DMS53 treated with DMSO at 0.1 percent for 48 hours (cell line): Measurements from ENCODE around the gene MROH2A.

Source experiments
- DNase-seq: peaks from one replicate; lab custom pipeline; 2025; ENCODE audit not compliant: unreplicated experiment; lab: John Stamatoyannopoulos, UW

The MROH2A gene

DNA sequence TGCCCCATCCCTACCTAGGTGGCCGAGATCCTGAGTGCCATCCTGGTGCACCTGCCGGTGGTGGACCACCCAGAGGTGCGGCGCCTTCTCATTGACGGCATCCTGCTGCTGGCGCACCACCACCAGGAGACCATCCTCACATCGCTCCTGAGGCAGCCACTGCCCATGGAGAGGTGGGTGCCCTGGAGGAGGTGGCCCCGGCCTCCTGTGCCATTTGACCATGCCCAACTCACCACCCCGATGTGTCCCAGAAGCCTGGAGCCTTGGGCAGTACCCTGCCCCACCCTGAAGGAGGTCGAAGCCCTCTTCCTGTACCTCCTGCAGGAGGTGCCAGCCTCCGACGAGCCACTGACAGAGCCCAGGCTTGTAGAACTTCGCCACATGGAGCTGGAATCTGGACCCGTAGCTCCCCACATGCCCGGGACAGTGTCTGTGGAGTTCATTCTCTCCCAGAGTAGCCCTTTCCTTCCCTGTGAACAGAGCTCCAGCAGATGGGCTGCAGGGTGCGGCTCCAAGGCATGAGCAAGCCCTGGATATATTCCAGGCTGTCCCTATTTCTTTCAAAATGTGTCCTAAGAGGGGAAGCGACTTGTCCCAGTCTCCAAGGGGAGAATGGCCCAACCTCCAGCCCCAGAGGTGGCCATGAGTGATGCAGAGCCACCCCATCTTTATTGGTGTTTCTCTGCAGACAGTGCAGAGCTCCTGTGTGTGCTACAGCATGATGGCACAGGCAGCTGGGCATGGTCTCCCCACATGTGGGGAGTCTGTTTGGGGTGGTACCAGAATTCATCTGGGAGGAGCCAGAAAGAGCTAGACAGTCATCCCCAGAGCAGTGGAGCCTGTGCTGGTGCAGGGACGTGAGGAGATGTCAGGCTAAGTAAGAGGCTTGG lies 42.0 kb downstream of the MROH2A start:
- DNase-seq = no peak

GRCh38 chr2:233820774-233821105 lies 42.6 kb downstream of the MROH2A start:
- DNase-seq = no peak

DNA sequence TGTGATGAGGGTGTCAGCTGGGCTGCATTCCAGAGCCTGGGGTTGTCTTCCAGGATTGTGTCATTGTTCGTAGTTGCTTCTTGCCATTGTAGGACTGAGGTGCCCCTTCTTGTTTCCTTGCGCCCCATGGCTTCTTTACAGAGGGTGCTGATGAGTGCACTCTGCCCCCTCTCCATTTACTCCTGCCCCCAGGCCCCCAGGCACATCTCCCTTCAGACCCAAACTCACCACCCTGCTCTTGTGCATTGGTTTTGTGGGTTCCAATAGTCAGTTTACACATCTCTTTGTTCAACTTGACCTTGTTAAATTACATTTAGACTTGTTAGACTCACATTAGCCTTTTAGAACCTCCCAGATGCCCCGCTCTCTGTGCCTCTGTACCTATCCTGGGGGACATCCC lies 43.1 kb downstream of the MROH2A start:
- DNase-seq = no peak

GRCh38 chr2:233821709-233822100 lies 43.6 kb downstream of the MROH2A start:
- no peak for DNase-seq

DNA sequence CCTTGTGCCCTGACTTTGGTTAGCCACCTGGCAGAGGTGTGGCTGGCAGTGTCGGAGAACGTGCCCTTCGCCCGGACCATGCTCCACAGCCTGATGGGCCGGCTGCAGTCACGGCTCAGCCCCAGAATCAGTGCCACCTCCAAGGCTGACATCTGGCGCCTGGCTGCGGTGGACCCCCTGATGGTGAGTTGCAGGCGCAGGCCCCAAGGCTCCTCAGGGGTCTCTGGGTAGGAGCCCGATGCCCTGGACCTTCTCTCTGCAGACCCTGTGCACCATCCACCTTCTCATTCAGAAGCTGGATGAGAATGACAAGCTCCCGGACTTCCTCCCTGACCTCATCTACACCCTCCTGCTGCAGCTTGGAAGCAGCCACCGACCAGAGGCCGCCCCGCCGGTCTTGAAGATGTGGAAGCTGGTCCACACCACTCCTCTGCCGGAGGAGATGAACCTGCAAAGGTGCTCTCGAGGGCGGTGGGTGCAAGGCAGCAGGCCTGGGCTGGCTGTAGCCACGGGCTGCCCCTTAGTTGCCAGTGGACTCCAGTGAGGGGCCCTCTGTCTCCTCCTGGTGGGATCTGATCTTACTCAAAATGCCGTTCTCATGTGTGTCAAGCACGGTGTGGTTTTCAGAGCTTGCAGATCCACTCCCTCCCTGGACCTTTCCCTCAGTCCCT lies 44.1 kb downstream of the MROH2A start:
- no peak for DNase-seq

DNA sequence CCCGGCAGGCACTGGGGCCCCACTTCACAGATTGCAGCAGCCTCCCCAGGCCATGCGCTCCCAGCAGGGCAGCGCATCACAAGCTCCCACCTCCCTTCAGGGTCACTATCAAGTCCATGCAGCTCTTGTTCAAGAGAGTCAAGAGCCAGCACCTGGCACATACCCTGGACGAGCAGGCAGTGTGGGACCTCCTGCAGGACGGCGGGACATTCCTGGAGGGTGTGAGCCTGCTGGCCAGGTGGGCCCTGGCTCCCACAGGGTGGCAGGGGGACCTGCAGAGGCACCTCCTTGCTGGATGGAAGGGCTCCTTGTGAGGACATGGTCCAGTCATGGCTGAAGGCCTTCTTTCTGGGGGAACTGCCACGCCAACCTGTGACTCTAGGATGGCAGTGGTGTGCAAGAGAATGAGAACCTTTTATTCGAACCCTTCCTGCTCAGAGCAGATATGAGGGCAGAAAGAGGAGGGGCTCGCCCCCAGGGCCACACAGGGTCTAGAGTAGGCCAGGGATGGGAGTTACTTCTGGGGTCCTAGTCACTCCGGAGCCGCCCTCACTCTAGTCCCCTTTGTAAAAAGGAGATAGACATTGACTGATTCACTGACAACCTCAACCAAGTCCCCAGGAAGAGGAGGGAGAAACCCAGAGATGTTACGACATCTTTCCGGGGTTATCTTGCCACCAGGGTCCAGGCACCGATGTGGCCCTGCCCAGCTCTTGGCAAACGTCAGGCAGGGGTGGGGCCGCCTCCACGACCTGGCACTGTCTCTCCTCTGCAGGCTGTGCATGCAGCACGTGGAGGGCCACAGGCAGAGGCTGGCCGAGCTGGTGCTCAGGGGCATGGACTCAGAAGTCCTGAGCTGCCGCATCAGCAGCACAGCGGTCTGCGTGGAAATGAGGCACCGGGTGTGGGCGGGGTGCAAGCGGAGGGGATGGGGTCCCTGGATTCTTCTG lies 44.9 kb downstream of the MROH2A start:
- no peak for DNase-seq

DNA sequence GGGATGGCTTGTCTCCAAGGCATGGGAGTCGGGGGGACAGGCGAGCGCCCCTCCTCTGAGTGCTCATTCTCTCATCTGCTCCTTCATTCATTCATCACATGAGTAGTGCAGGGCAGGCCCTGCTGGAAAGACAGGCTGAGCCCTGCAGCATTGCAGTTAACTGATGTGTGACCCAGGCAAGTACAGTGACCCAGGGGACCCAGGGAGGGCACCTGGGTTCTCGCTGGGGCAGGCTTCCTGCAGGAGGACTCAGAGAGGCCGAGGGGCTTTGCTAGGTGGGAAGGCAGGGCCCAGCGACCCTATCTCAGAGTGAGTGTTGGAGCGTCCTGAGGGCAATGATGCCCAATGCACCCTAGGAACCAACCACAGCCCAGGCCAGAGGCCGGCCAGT lies 45.6 kb downstream of the MROH2A start:
- no peak for DNase-seq

- DNase-seq = no peak
Observed at GRCh38 chr2:233824373-233824772, 46.2 kb downstream of the MROH2A start.

- no peak for DNase-seq
Observed at GRCh38 chr2:233828546-233829192, 50.5 kb downstream of the MROH2A start.

DNA sequence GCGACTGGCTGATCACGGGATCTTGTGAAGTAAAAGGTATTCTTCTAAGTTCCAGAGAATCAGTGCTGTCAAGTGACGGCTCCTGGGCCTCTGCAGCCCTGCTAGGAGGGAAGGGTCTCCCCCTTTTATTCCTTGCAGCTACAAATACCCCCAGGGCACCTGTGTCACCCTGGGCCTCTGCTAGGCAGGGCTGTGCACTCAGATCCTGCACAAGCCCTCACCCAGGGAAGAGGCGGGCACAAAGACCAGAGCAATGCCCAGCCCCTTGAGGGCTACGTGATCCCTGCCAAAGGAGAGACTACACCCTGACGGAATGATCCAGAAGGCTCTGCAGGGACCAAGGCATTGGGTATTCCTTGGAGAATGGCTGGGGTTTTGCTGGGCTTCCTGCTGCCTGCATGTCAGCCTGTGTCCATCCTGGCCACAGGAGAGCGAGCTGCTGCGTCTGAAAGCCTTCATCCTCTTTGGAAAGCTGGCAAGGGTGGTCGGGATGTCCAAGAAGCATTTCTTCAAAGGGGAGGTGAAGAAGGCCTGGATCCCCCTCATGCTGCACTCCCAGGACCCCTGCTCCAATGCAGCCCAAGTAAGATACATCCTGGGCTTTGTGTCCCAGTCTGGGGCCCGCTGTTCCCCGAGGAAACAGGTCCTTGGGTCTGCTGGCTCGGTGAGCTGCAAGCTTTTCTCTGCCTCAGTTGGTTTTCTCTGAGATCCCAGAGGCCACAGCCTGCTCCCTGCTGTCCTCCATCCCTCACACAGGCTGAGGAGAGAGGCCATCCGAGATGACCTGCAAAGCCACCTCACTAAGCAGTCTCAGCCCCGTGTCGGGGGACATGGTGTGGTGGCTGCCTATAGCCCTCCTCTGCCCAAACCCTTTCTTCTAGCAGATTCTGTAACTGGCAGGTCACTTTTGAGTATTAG lies 51.3 kb downstream of the MROH2A start:
- DNase-seq = no peak

DNA sequence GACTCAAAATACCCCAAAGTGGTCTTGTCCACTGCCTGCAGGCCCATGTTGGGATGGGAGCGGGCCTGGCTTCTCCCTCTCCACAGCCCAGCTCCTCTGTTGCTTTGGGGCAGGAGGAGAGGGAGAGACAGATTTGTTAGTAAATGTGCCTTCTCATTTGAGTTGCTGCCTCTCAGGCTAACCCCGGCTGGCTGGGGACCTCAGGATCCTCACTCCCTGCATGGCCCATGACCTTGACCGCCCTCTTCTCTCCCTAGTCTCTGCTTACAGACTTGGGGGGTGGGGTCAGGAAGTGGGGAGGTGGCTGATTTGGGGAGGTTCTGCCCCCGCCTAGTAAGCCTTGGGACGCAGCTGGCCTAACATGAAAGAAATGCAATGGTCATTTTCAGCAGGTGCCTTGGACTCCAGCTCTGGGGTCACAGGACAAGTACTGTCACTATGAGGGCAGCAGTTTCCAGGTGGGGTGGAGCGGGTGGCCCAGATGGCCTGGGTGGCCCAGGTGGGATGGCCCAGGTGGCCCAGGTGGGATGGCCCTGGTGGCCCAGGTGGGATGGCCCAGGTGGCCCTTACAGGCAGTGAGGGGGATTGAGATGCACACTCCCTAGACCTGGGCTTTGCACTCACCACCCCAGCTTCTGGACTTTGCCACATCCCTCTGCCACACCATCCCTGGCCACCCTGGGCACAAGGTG lies 52.1 kb downstream of the MROH2A start:
- DNase-seq = no peak

- no peak for DNase-seq
Observed at GRCh38 chr2:233831011-233831721, 53.0 kb downstream of the MROH2A start.

DNA sequence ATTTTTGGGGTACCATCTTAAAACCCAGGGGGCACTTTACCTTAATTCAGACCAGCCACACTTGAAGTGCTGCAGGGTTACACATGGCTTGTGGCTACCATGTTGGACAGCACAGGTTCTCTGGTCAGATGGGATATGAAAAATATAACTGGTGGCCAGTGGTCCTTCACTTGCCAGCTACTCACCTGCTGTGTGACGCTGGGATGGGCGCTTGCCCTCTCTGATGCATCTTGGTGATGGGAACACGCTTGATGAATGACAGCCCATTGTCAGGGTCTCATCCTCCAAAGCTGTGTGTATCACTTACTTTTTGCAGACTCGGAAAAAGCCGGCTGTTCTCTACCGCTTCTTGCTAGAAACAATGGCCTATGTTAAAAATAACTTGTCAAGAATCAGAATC lies 53.7 kb downstream of the MROH2A start:
- DNase-seq = no peak

DNA sequence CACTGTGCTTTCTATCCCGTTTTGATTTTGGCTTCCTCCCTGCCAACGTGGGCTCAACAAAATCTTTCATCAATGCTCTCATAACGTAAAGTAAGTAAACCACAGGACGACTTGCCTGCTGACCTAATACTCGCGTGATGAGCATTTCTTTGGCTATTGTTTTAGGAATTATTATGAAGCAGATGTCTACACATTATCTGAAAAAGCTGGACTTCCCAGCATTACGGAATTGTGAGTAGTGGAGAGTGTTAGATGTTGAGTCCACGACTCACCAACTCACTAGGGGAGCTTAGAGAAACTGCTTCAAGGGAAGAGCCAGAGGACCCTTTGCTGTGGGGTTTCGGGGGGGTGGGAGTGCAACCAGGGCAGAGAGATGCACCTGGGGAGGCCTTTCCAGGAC lies 54.3 kb downstream of the MROH2A start:
- DNase-seq = no peak

DNA sequence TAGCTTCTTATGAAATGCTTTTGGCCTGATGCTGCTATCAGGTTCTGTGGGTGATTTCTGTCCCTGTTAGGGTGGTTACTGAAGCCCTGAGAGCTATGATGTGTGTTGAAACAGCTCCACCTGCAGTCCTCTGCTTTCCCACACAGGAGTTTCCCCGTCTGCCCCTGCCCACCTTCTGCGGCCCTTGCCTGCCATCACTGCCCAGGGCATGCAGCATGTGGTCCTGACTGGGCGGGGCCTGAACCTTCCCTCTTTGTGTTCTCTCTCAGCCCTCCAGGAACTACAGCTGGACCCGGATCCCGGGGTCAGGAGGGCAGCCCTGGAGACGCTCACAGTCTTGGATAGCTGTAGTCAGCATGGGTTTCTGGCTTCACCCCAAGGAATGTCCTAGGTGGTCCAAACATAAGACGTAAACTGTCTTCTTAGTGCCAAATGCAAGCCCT lies 54.8 kb downstream of the MROH2A start:
- peak; percentile 52 for DNase-seq

DNA sequence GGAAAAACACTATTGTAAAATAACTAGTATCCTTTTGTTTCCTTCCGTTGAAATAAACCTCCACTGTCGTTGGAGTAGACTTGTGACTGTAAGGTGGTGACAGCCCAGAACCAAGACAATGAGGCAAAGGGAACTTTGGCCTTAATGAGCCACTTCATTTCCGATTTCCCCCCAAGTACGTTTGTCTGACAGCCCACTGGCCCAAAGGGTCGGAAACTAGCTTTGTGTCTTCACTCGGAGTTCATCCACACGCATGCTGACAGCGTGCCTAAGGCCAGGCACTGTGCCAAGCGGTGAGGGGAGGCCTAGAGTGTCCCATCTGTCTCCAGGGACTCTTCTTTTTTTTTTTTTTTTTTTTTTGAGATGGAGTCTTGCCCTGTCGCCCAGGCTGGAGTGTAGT lies 55.2 kb downstream of the MROH2A start:
- no peak for DNase-seq

DNA sequence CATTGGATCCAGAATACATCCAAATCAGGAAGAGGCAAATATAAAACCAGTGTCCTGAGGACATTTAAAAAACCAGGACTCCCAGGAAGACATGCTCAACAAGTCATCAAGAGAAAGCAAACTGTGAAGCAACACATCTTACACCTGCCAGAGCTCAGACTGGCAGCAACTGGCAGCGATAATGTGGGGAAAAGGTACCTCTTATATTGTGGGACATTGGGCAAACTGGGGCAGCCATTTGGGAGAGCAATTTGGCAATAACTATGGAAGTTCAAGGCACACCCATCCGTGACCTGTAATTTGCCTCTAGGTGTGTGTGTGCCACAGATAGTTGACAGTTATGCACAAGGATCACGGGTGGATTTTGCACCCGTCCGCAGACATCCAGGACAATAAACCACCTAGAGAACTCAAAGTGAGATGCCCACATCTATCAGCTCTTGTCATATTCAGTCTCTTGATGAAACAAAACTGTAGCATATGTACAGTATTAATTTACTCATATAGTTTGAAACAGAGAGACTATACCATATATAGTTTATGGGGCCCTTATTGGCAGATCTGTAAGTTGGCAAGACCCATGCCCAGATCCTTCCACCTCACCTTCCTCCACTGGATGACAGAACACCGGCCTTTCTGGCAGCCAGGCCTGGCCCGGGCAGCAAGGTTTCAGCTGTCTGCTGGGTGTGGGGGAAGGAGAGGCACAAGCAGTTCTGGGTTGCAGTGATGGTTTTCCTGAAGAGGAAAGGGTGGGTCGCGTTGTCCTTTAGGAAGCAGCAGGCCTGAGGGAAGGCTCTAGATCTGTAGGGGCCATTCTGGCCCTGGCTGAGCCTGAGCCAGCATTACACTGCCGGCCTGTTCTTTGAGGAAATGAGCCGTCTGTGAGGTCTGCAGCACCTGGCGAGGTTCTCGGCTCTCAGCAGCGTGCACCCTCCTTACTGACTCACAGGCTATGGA lies 57.4 kb downstream of the MROH2A start:
- DNase-seq = no peak

GRCh38 chr2:233836359-233836758 lies 58.2 kb downstream of the MROH2A start:
- DNase-seq = no peak
